Stimulated activated CD4-positive, alpha-beta T cell treated with anti-CD3 and anti-CD28 coated beads, Interleukin-12 subunit alpha, Interleukin-12 subunit beta, amount 100 ng/mL, for 24 hours (primary cell): Measurements from ENCODE around the gene PIGM.

Experiments used
- DNase-seq, 2 experiments: peaks; one replicate each; pipeline ENCODE4 v3.0.0-alpha.2; 2020; ENCODE audit warnings: low read depth in 2 of 2

PIGM gene

DNA sequence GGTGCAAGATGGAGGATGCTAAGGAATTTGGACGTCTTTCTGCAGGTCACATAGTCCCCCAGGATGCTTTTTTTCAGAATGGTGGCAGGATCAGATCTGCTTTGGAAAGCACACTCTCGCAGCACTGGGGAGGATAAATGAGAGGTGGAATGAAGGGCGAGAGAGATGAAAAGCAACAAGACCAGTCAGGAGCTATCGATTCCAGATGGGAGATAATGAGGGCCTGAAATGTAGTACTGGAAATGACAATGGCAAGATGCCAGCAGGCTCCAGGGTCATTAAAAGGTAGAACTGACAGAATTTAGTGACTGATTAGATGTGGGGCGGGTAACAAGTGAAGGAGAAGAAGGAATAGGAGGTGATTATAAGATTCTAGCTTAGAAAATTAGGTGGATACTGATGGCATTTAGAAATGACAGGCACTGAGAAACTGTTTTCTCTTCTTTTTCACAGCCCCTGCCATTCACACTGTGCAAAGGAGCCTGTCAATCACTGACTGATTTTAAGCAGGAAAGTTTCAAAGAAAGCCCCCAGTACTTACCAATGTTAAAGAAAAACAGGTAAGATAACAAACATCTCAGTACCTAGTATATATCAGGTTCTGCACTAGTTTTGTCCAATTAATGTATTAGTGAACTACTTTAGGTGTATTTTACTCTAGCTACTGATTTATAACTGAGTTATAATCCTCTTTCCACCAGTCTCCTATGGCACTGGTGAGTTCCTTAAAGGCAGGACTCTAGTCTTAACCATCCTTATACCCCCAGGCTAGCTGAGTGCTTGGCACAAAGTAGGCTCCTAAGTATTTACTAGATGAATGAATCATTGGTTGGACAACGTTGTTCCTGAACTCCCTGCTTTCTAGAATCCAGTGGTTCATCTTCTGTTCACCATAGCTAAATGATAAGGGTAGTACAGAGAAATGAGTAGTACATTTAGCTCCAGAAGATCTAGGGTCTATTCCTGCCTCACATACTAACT, 9.2 kb downstream of the PIGM start:
- DNase-seq: no peak

GRCh38 chr1:160021376-160022074, 10.3 kb downstream of the PIGM start:
- no peak for DNase-seq

GRCh38 chr1:160020196-160020595, 11.6 kb downstream of the PIGM start:
- no peak for DNase-seq

DNA sequence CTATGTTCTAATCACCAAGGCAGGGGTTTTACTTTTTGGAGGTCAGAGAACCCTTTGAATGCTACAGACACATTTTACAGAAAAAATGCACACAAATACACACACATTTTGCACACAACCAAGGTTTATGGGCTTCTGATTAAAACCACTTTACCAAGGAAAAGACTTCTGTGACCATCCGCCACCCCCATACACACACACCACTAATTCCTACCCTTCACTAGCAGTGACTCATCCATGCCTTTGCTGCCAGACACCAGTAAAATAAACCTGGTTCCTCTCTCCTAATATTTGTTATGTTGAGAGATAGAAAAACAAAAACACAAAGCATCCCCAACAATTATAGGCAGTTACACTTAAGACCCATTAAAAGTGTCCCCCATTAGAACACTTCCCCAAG, 12.9 kb downstream of the PIGM start:
- no peak for DNase-seq

- no peak for DNase-seq
These were observed 13.4 kb downstream of the PIGM start for GRCh38 chr1:160018347-160018746.

DNA sequence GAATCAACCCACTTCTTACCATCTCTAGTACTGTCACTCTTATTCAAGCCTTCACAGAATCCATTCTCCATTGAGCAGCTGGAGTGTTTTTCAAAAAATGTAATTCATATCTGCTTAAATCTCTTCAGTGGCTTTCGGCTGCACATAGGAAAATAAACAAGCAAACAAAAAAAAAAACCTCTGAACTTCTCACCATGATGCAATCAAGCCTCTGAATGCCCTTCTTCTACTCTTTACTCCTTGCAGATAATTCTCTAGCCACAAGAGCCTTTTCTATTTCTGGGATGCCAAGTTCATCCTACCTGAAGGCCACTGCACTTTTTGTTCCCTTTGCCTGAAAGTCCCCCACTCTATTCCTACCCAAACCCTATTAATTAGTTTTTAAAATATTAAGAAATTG, 14.2 kb downstream of the PIGM start:
- no peak for DNase-seq

GRCh38 chr1:160011781-160012180, 20.0 kb downstream of the PIGM start:
- no peak for DNase-seq

DNA sequence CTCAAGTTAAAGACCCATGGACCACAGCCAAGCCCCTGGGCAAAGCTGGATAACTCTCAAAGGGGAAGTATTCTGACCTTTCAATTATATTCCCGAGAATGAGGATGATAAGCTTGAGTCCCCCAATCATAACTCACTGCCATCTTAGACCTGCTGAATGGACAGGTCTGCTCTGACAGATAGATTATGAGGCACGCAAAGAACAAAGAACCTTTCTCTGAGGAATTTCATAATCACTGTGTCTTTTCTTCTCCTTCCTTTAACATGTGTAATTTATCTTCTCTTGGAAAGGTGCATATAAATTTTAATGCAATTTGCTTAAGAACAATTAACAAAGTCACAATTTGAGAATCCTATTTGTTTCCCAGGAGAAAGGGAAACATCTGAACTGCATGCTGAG, 22.0 kb downstream of the PIGM start:
- no peak for DNase-seq

GRCh38 chr1:160009081-160009480, 22.7 kb downstream of the PIGM start:
- DNase-seq: no peak

DNA sequence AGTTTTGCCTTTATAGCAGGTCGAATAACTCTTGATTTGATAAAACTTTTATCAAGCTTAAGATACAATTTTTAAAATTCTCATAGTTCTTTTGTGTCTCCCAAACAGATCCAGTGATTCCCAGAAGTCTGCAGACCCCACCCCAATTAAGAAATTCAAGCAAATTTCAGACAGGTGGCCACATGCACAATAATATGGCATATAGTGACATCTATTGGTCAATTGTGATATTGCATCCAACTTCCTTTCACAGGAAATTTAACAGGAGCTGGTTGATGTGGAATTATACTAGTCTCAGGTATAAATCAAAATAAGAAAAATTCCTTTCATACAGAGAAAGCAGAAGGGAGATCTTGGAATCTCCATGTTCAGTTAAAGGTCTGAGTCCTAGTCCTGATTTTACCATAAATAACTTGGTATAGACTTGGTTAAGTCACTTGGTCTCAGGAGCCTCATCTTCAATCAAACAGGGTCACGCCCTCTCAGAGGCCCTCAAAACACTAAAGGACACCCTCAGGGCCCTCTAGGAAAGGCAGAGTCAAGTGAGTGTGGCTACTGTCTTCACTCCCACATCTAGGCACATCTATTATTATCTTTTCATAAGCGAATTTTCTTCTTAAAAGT, 24.1 kb downstream of the PIGM start:
- DNase-seq: no peak

GRCh38 chr1:160006312-160006940, 25.4 kb downstream of the PIGM start:
- peak; percentile 44 to 71 for DNase-seq

DNA sequence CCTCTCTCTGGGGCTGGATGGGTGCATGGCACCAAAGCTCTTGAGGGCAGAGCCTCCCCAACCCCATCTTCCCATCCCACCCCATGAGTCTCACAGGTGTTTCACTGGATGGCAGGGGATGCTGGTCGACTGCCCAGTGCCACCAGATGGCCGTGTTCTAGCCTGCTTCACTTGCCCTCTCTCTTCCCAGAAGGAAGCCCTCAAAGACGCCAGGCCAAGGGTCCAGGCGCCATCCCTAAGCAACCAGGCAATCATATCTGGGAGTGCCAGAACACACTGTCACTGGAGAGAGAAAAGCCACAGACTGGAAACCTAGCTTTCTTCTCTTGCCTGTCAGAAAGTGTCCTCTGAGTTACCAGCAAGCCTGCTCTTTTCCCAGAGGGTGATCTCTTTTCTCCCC, 26.7 kb downstream of the PIGM start:
- no peak for DNase-seq

DNA sequence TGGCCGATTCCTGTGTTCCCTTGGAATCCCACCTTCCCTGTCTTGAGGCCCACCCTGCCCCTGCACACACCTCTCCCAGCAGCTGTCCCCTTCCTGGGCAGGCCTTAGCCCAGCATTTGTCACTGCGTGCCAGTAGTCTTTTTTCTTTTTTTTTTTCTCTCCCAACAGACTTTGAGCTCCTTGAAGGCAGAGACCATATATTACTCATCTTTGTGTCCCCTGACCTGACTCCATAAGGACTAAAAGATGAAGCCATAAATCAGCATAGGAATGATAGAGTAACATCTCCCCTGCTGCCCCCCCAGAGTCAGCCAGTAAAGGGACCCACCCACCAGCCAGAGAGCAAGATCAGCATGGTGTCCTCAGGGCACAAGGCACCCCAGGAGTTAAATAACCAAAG, 27.4 kb downstream of the PIGM start:
- DNase-seq: no peak

- DNase-seq: no peak
These were observed 27.8 kb downstream of the PIGM start for GRCh38 chr1:160004001-160004400.

GRCh38 chr1:160001440-160001839, 30.4 kb downstream of the PIGM start:
- no peak for DNase-seq

DNA sequence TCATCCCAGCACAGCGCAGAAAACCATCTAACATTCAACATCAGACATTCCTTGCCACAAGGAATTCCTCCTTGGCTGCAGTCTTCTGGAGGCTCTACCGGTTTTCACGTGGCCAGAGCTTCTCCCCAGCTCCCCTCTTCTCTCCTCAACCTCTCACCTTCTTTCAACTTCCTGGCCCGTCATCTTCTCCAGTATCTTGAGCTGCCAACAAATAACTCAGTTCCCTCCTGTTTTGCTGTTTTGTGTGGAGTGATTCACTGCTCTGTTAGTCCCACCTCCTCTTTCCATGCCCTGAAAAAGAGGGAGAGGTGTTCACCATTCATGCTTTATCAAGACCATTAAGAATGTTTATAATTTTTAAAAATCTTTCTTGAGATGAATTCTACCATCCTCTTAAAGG, 32.6 kb downstream of the PIGM start:
- DNase-seq: no peak

DNA sequence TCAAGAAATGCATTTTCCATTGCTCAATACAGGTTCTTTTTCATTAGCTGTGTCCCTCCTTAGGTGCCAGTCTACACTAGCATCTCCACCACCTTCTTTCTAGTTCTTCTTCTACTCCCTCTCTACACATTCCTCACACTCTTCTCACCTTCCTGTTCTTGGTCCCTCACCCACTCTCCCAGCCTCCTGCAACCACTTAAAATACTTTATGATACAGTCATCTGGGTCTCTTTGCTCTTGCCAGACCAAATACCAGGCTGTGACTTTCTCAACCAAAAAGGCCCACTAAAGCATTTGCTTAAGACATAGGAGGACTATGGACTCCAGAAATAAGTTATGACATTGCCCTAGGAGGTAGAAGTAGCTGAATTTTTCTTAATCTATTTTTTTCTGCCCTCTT, 35.1 kb downstream of the PIGM start:
- no peak for DNase-seq

DNA sequence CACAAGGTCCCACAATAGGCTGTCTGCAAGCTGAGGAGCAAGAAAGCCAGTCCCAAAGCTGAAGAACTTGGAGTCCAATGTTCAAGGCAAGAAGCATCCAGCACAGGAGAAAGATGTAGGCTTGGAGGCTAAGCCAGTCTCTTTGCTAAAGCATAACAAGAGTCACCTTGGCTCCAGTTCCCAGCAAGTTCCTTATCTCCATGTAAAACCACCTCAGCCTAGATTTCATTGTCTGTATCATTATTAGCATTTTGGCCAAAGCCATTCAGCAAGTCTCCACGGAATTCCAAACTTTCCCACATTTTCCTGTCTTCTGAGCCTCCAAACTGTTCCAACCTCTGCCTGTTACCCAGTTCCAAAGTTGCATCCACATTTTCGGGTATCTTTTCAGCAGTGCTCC, 36.9 kb downstream of the PIGM start:
- DNase-seq: no peak

DNA sequence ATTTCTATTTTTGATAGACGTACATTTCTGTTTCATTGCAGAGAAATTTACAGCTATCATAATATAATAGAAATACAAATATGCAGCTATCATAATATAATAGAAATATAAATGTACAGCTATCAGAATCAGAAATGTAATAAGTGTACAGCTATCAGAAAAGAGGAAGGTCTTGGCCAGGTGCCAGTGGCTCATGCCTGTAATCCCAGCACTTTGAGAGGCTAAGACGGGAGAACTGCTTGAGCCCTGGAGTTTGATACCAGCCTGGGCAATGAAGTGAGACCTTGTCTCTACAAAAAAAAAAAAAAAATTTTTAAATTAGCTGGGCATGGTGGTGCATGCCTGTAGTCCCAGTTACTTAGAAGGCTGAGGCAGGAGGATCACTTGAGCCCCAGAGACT, 37.9 kb downstream of the PIGM start:
- no peak for DNase-seq

DNA sequence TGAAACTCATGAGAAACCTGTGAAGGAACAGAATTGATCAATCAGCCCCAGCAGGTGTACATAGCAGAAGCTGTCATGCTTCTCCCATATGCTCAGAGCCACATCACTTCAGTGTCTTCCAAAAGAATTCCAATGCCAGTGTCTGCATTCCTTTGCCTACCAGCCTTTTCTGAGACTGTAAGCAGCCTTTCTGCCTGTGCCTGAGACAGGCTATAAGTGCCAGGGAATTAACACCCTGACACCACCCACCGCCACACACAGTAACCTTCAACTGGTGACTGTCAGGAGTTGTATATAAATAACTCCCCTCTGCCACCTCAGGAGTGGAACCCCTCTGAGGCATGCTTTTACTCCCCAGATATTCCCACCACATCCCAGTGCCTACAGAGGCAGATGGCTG, 39.6 kb downstream of the PIGM start:
- no peak for DNase-seq

DNA sequence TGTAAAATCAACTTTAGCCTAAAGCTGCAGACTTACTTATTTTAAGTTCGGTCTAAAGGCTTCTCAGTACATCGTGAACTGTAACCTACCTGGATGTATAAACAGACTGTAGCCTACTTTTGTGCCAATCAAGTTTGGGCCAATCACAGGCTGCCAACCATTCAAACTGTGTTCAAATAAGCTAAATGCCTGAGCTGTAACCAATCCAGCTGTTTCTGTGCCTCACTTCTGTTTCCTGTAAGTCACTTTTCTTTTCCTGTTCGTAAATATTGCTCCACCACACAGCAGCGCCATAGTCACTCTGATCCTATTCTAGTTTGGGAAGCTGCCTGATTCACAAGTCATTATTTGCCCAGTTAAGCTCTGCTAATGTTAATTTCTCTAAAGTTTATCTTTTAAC, 40.3 kb downstream of the PIGM start:
- no peak for DNase-seq

DNA sequence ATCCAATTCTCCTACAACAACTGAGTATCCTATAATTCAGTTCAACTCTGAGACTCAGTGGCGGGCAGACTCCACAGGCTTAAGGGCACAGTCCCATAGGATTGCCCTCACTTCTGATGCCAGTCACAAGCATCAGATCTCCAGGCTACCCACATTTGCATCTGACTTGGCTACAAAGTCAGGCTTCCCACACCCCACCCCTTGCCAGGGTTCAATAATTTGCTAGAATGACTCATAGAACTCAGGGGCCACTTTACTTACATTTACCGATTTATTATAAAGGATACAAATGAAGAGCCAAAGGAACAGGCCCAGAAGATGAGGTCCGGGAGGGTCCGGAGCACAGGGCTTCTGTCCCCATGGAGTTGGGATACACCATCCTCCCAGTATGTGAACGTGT, 41.8 kb downstream of the PIGM start:
- no peak for DNase-seq
